SH-SY5Y (cell line): ENCODE data around the gene BAG1.

Experiments used
- GATA2 ChIP-seq: IDR thresholded peaks from 2 replicates; pipeline ENCODE4 v1.6.1; 2011; ENCODE audit warnings: mild to moderate bottlenecking, low read depth, low read length
- GATA3 ChIP-seq: IDR thresholded peaks from 2 replicates; pipeline ENCODE4 v1.6.1; 2011; ENCODE audit warnings: low read depth, mild to moderate bottlenecking, low read length, moderate library complexity

GRCh38 chr9:33242609-33243134, 21.8 kb downstream of the BAG1 start:
- no peak for TF ChIP-seq GATA2
- TF ChIP-seq GATA3, result no peak
